Astrocyte (in vitro differentiated cells and primary cell): ENCODE measurements around the gene UQCRH. TPM values are rescaled to one million over a fixed set of nuclear protein-coding genes. Genes with fewer than 3 reads are reported as not detected.

Experiments used
- DNase-seq: peaks from one replicate; pipeline ENCODE4 v3.0.0-alpha.2; 2010; ENCODE audit warnings: low read depth
- FAIRE-seq: peaks from 2 replicates; lab custom pipeline; 2011; peaks lifted over from hg19 to GRCh38; lab: Jason Lieb, UNC
- H2AFZ ChIP-seq: 2 replicates; pipeline ENCODE4 v1.6.0; 2012; ENCODE audit warnings: low read depth, low read length, inconsistent platforms
- H3K27ac ChIP-seq: 2 replicates; pipeline ENCODE4 v1.5.1; 2011; ENCODE audit warnings: low read depth, low read length, inconsistent platforms
- H3K27me3 ChIP-seq: 2 replicates; pipeline ENCODE4 v1.6.0; 2011; ENCODE audit warnings: low read length, inconsistent platforms; ENCODE audit not compliant: insufficient read depth
- H3K36me3 ChIP-seq: 2 replicates; pipeline ENCODE4 v1.5.1; 2011; ENCODE audit warnings: low read length, inconsistent platforms; ENCODE audit not compliant: insufficient read depth
- H3K4me1 ChIP-seq: 2 replicates; pipeline ENCODE4 v1.5.1; 2011; ENCODE audit warnings: low read length, inconsistent platforms; ENCODE audit not compliant: insufficient read depth
- H3K4me2 ChIP-seq: 2 replicates; pipeline ENCODE4 v1.6.0; 2012; ENCODE audit warnings: low read length, inconsistent platforms
- H3K4me3 ChIP-seq: 2 replicates; pipeline ENCODE4 v1.5.1; 2011; ENCODE audit warnings: low read depth, mild to moderate bottlenecking, low read length, inconsistent platforms; ENCODE audit not compliant: insufficient read depth
- H3K79me2 ChIP-seq: 2 replicates; pipeline ENCODE4 v1.6.0; 2012; ENCODE audit warnings: mild to moderate bottlenecking, low read length, inconsistent platforms; ENCODE audit not compliant: insufficient read depth
- H3K9ac ChIP-seq: 2 replicates; pipeline ENCODE4 v1.6.0; 2012; ENCODE audit warnings: mild to moderate bottlenecking, low read length, inconsistent platforms
- H3K9me3 ChIP-seq: 2 replicates; pipeline ENCODE4 v1.5.1; 2012; ENCODE audit warnings: low read depth, mild to moderate bottlenecking, low read length, inconsistent platforms; ENCODE audit not compliant: insufficient read depth
- H4K20me1 ChIP-seq: 2 replicates; pipeline ENCODE4 v1.6.0; 2012; ENCODE audit warnings: low read length, inconsistent platforms; ENCODE audit not compliant: insufficient read depth
- H3K27ac Mint-ChIP-seq: one replicate; pipeline ENCODE4 v1.8.0; 2021; ENCODE audit warnings: mild to moderate bottlenecking, mixed read lengths; ENCODE audit not compliant: unreplicated experiment
- H3K27me3 Mint-ChIP-seq: one replicate; pipeline ENCODE4 v1.8.0; 2021; ENCODE audit warnings: low read depth, mixed read lengths; ENCODE audit not compliant: unreplicated experiment
- H3K36me3 Mint-ChIP-seq: one replicate; pipeline ENCODE4 v1.8.0; 2021; ENCODE audit warnings: low read depth, mixed read lengths; ENCODE audit not compliant: unreplicated experiment
- H3K4me1 Mint-ChIP-seq: one replicate; pipeline ENCODE4 v1.8.0; 2021; ENCODE audit warnings: low read depth, mixed read lengths; ENCODE audit not compliant: unreplicated experiment
- H3K4me3 Mint-ChIP-seq: one replicate; pipeline ENCODE4 v1.8.0; 2021; ENCODE audit warnings: mild to moderate bottlenecking, moderate library complexity, mixed read lengths; ENCODE audit not compliant: unreplicated experiment
- H3K9me3 Mint-ChIP-seq: one replicate; pipeline ENCODE4 v1.8.0; 2021; ENCODE audit warnings: mild to moderate bottlenecking, mixed read lengths; ENCODE audit not compliant: unreplicated experiment
- CTCF ChIP-seq: IDR thresholded peaks from 2 replicates; pipeline ENCODE4 v1.5.1; 2011; ENCODE audit warnings: low read depth, mild to moderate bottlenecking, inconsistent platforms, low read length, moderate library complexity; ENCODE audit not compliant: insufficient read depth
- EZH2 ChIP-seq: IDR thresholded peaks from 2 replicates; pipeline ENCODE4 v1.6.1; 2012; ENCODE audit warnings: mild to moderate bottlenecking, low read length, inconsistent platforms; ENCODE audit not compliant: insufficient read depth
- total RNA-seq: library from RNA; stranded (reverse); gene quantifications from 2 replicates; pipeline ENCODE4 v1.2.1, GENCODE V29; 2021

UQCRH gene
- total RNA-seq, 1 donor from 2014 or later, result 337 TPM

- TF ChIP-seq EZH2 (no peak), CTCF (no peak)
- no peak overlapping the region for H3K4me2 ChIP-seq
- FAIRE-seq, result no peak
- H3K9me3 ChIP-seq, result no peaks in the 10 kb centered on the region
- no peak overlapping the region for H3K4me3 Mint-ChIP-seq
- H3K27ac Mint-ChIP-seq, result no peak overlapping the region
- no peaks in the 10 kb centered on the region for H3K4me1 ChIP-seq
- H3K4me1 Mint-ChIP-seq, result peaks cover 17% of the 10 kb centered on the region
- H3K36me3 Mint-ChIP-seq, result peaks cover 2% of the 10 kb centered on the region
- H3K4me3 ChIP-seq, result no peak overlapping the region
- DNase-seq, result no peak
- H3K27me3 ChIP-seq, result no peaks in the 10 kb centered on the region
- H4K20me1 ChIP-seq, result no peaks in the 10 kb centered on the region
- H3K36me3 ChIP-seq, result peaks cover 5% of the 10 kb centered on the region
- no peak overlapping the region for H2AFZ ChIP-seq
- H3K27ac ChIP-seq, result no peak overlapping the region
- no peaks in the 10 kb centered on the region for H3K9me3 Mint-ChIP-seq
- no peaks in the 10 kb centered on the region for H3K79me2 ChIP-seq
- no peak overlapping the region for H3K9ac ChIP-seq
- no peaks in the 10 kb centered on the region for H3K27me3 Mint-ChIP-seq
Measured at GRCh38 chr1:46256523-46256922, 47.0 kb upstream of the UQCRH start.

GRCh38 chr1:46262508-46262907 is 41.0 kb upstream of the UQCRH start:
- H3K4me3 Mint-ChIP-seq, result no peak overlapping the region
- no peak overlapping the region for H3K27ac ChIP-seq
- no peaks in the 10 kb centered on the region for H3K79me2 ChIP-seq
- no peak for FAIRE-seq
- no peak overlapping the region for H3K27ac Mint-ChIP-seq
- H3K4me2 ChIP-seq, result no peak overlapping the region
- no peak overlapping the region for H3K4me3 ChIP-seq
- DNase-seq, result no peak
- no peaks in the 10 kb centered on the region for H4K20me1 ChIP-seq
- H3K4me1 ChIP-seq, result no peaks in the 10 kb centered on the region
- no peaks in the 10 kb centered on the region for H3K9me3 ChIP-seq
- H3K36me3 ChIP-seq, result peaks cover 21% of the 10 kb centered on the region
- no peaks in the 10 kb centered on the region for H3K27me3 Mint-ChIP-seq
- TF ChIP-seq EZH2 (no peak), CTCF (no peak)
- H3K9me3 Mint-ChIP-seq, result no peaks in the 10 kb centered on the region
- no peak overlapping the region for H2AFZ ChIP-seq
- H3K9ac ChIP-seq, result no peak overlapping the region
- no peaks in the 10 kb centered on the region for H3K27me3 ChIP-seq
- peaks cover 8% of the 10 kb centered on the region for H3K4me1 Mint-ChIP-seq
- H3K36me3 Mint-ChIP-seq, result peaks cover 2% of the 10 kb centered on the region

DNA sequence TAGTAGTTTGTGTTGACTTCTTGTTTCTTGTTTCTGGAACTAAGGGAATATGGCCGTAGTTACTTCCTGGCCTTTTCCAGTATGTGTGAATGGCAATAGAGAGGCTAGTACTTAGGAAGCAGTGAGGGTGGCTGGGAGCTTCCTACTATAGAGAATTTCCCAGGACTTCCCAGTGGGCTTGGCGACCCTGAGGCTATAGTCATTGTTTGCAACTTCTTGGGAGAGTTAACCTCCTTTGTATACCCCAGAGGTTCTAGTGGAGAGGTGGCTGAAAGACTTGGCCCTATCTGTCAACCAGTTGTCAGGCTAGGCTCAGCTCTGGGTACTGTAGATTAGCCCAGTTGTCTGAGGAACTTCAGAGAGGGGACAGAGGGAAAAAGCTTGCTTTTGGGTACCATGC is 40.4 kb upstream of the UQCRH start:
- Histone ChIP-seq H2AFZ (no peak overlapping the region), H3K4me2 (no peak overlapping the region), H3K79me2 (no peaks in the 10 kb centered on the region), H3K4me3 (no peak overlapping the region), H3K9ac (no peak overlapping the region), H3K9me3 (no peaks in the 10 kb centered on the region), H4K20me1 (no peaks in the 10 kb centered on the region), H3K27me3 (no peaks in the 10 kb centered on the region), H3K36me3 (peaks cover 21% of the 10 kb centered on the region), H3K4me1 (no peaks in the 10 kb centered on the region), H3K27ac (no peak overlapping the region)
- FAIRE-seq, result no peak
- Mint-ChIP-seq H3K4me3 (no peak overlapping the region), H3K9me3 (no peaks in the 10 kb centered on the region), H3K4me1 (peaks cover 8% of the 10 kb centered on the region), H3K27ac (no peak overlapping the region), H3K36me3 (peaks cover 2% of the 10 kb centered on the region), H3K27me3 (no peaks in the 10 kb centered on the region)
- no peak for TF ChIP-seq EZH2
- TF ChIP-seq CTCF, result no peak
- DNase-seq, result no peak
